ENCODE measurements around the gene LRMDA.
"Not testable (repeated sequence)": the region's sequence is repeated elsewhere in the genome, so short reads cannot be mapped to it uniquely, and the experiment has no call there.

Gene LRMDA

GRCh38 chr10:75755528-75755927, 324.1 kb downstream of the LRMDA start:
- Histone ChIP-seq H3K36me3 (ENCODE audit: control insufficient read depth, insufficient read depth, low read length) (no peaks in the 10 kb centered on the region), H3K4me3 (ENCODE audit: low read length) (no peak overlapping the region), H3K27ac (ENCODE audit: low read length) (no peak overlapping the region), H3K9me3 (ENCODE audit: control insufficient read depth, insufficient read depth, low read length) (no peaks in the 10 kb centered on the region), H3K4me1 (ENCODE audit: control insufficient read depth, insufficient read depth, low read length) (0 out of 2 replicates have a peak, but pooled peaks cover 1% of the 10 kb centered on the region), H3K27me3 (ENCODE audit: control insufficient read depth, insufficient read depth, low read length) (no peaks in the 10 kb centered on the region)
- no peak for DNase-seq (ENCODE audit: low read depth, low spot score)
- WGBS (ENCODE audit: insufficient coverage, insufficient read length): no CpG with 5 or more reads among the region's 6 CpGs

DNA sequence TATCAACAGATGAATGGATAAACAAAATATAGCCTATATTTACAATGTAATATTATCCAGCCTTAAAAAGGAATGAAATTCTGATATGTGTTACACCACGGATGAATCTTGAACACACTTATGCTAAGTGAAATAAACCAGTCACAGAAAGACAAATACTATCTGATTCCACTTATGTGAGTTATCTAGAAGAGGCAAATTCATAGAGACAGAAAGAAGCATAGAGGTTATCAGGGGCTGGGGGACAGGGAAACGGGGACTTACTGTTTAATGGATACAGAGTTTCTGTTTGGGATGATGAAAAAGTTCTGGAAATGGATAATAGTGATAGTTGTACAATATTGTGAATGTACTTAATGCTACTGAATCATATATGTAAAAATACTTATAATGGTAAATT, 329.9 kb downstream of the LRMDA start:
- no peak overlapping the region for H3K27ac ChIP-seq (ENCODE audit: low read length)
- no peaks in the 10 kb centered on the region for H3K9me3 ChIP-seq (ENCODE audit: control insufficient read depth, insufficient read depth, low read length)
- no CpG with 5 or more reads among the region's 2 CpGs for WGBS (ENCODE audit: insufficient coverage, insufficient read length)
- H3K27me3 ChIP-seq (ENCODE audit: control insufficient read depth, insufficient read depth, low read length): no peaks in the 10 kb centered on the region
- H3K4me1 ChIP-seq (ENCODE audit: control insufficient read depth, insufficient read depth, low read length): peaks cover 1% of the 10 kb centered on the region; the same call in 1 of the 2 replicates
- DNase-seq (ENCODE audit: low read depth, low spot score): no peak
- no peaks in the 10 kb centered on the region for H3K36me3 ChIP-seq (ENCODE audit: control insufficient read depth, insufficient read depth, low read length)
- no peak overlapping the region for H3K4me3 ChIP-seq (ENCODE audit: low read length)

- no peak overlapping the region for H3K27ac ChIP-seq (ENCODE audit: low read length)
- H3K4me1 ChIP-seq (ENCODE audit: control insufficient read depth, insufficient read depth, low read length): peaks cover 1% of the 10 kb centered on the region; the same call in 1 of the 2 replicates
- no peaks in the 10 kb centered on the region for H3K27me3 ChIP-seq (ENCODE audit: control insufficient read depth, insufficient read depth, low read length)
- DNase-seq (ENCODE audit: low read depth, low spot score): no peak
- no peaks in the 10 kb centered on the region for H3K9me3 ChIP-seq (ENCODE audit: control insufficient read depth, insufficient read depth, low read length)
- no CpG with 5 or more reads among the region's 2 CpGs for WGBS (ENCODE audit: insufficient coverage, insufficient read length)
- no peaks in the 10 kb centered on the region for H3K36me3 ChIP-seq (ENCODE audit: control insufficient read depth, insufficient read depth, low read length)
- no peak overlapping the region for H3K4me3 ChIP-seq (ENCODE audit: low read length)
Observed at GRCh38 chr10:75762431-75762802, 331.0 kb downstream of the LRMDA start.

GRCh38 chr10:75763652-75764051, 332.2 kb downstream of the LRMDA start:
- Histone ChIP-seq H3K4me3 (ENCODE audit: low read length) (no peak overlapping the region), H3K27ac (ENCODE audit: low read length) (no peak overlapping the region), H3K27me3 (ENCODE audit: control insufficient read depth, insufficient read depth, low read length) (no peaks in the 10 kb centered on the region)

DNA sequence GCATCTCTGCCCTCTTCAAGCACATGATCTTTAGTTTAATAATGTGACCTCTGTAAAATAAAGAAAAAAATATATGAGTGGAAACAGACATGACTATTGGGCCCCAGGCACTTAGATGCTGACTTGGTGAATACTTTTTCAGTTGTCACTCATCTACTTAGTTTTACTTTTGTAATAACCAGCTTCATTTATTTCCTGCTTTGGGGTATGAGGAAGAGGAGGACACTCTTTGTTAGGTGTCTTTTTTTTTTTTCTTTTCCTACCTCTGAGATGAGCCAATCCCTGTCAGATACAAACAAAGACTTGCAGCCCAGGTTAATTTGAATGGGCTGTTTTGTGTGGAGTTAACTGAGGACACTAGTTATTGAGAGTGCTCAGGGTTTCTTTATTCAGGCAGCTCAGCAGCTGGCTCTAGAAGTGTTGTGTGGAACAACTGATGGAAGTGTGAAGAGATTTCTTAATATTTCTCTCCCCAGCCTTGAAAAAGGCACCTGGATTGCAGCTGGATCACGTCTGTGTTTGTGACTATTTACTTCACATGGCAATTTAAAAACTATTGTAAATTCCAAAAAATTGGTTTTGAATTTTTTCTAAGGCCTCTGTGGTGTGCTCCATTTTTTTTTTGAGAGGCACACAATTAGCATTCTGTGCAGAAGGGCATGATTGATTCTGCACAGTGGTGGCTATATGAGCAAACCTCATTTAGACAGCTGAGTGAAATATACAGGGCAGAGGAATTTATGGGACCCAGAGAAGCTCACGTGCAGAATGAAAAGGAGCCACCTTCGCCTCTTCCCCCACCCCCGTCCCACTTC, 333.8 kb downstream of the LRMDA start:
- Histone ChIP-seq H3K4me3 (ENCODE audit: low read length) (no peak overlapping the region), H3K27ac (ENCODE audit: low read length) (no peak overlapping the region), H3K36me3 (ENCODE audit: control insufficient read depth, insufficient read depth, low read length) (no peaks in the 10 kb centered on the region), H3K27me3 (ENCODE audit: control insufficient read depth, insufficient read depth, low read length) (no peaks in the 10 kb centered on the region), H3K9me3 (ENCODE audit: control insufficient read depth, insufficient read depth, low read length) (no peaks in the 10 kb centered on the region), H3K4me1 (ENCODE audit: control insufficient read depth, insufficient read depth, low read length) (no peaks in the 10 kb centered on the region; the same call in 1 of the 2 replicates)
- no peak for DNase-seq (ENCODE audit: low read depth, low spot score)
- no CpG with 5 or more reads among the region's 4 CpGs for WGBS (ENCODE audit: insufficient coverage, insufficient read length)

More at GRCh38 chr10:75763652-75764051, 332.2 kb downstream of the LRMDA start:
- Histone ChIP-seq H3K4me1 (ENCODE audit: control insufficient read depth, insufficient read depth, low read length) (no peaks in the 10 kb centered on the region; the same call in 1 of the 2 replicates), H3K36me3 (ENCODE audit: control insufficient read depth, insufficient read depth, low read length) (no peaks in the 10 kb centered on the region), H3K9me3 (ENCODE audit: control insufficient read depth, insufficient read depth, low read length) (no peaks in the 10 kb centered on the region)
- DNase-seq (ENCODE audit: low read depth, low spot score): no peak
- WGBS (ENCODE audit: insufficient coverage, insufficient read length): no CpG with 5 or more reads among the region's 3 CpGs

- Histone ChIP-seq H3K27me3 (ENCODE audit: control insufficient read depth, insufficient read depth, low read length) (no peaks in the 10 kb centered on the region), H3K4me1 (ENCODE audit: control insufficient read depth, insufficient read depth, low read length) (no peaks in the 10 kb centered on the region; the same call in 1 of the 2 replicates), H3K9me3 (ENCODE audit: control insufficient read depth, insufficient read depth, low read length) (no peaks in the 10 kb centered on the region), H3K36me3 (ENCODE audit: control insufficient read depth, insufficient read depth, low read length) (no peaks in the 10 kb centered on the region), H3K4me3 (ENCODE audit: low read length) (no peak overlapping the region), H3K27ac (ENCODE audit: low read length) (no peak overlapping the region)
- WGBS (ENCODE audit: insufficient coverage, insufficient read length): no CpG with 5 or more reads among the region's 5 CpGs
- DNase-seq (ENCODE audit: low read depth, low spot score): no peak
Observed at GRCh38 chr10:75765789-75766096, 334.3 kb downstream of the LRMDA start.

GRCh38 chr10:75766106-75766505, 334.7 kb downstream of the LRMDA start:
- H3K27ac ChIP-seq (ENCODE audit: low read length): no peak overlapping the region
- H3K36me3 ChIP-seq (ENCODE audit: control insufficient read depth, insufficient read depth, low read length): no peaks in the 10 kb centered on the region
- no peak overlapping the region for H3K4me3 ChIP-seq (ENCODE audit: low read length)
- no peaks in the 10 kb centered on the region for H3K27me3 ChIP-seq (ENCODE audit: control insufficient read depth, insufficient read depth, low read length)
- no peaks in the 10 kb centered on the region for H3K9me3 ChIP-seq (ENCODE audit: control insufficient read depth, insufficient read depth, low read length)
- DNase-seq (ENCODE audit: low read depth, low spot score): no peak
- H3K4me1 ChIP-seq (ENCODE audit: control insufficient read depth, insufficient read depth, low read length): no peaks in the 10 kb centered on the region; the same call in 1 of the 2 replicates

DNA sequence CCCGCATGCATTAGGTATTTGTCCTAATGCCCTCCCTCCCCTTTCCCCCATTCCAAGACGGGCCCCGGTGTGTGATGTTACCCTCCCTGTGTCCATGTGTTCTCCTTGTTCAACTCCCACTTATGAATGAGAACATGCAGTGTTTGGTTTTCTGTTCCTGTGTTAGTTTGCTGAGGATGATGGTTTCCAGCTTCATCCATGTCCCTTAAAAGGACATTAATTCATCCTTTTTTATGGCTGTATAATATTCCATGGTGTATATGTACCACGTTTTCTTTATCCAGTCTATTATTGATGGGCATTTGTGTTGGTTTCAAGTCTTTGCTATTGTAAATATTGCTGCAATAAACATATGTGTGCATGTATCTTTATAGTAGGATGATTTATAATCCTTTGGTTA, 335.3 kb downstream of the LRMDA start:
- not testable (repeated sequence) for H3K9me3 ChIP-seq (ENCODE audit: control insufficient read depth, insufficient read depth, low read length); DNase-seq (ENCODE audit: low read depth, low spot score); H3K4me3 ChIP-seq (ENCODE audit: low read length); H3K36me3 ChIP-seq (ENCODE audit: control insufficient read depth, insufficient read depth, low read length); H3K27ac ChIP-seq (ENCODE audit: low read length); H3K4me1 ChIP-seq (ENCODE audit: control insufficient read depth, insufficient read depth, low read length); H3K27me3 ChIP-seq (ENCODE audit: control insufficient read depth, insufficient read depth, low read length)
- WGBS (ENCODE audit: insufficient coverage, insufficient read length): no CpG with 5 or more reads among the region's 4 CpGs

DNA sequence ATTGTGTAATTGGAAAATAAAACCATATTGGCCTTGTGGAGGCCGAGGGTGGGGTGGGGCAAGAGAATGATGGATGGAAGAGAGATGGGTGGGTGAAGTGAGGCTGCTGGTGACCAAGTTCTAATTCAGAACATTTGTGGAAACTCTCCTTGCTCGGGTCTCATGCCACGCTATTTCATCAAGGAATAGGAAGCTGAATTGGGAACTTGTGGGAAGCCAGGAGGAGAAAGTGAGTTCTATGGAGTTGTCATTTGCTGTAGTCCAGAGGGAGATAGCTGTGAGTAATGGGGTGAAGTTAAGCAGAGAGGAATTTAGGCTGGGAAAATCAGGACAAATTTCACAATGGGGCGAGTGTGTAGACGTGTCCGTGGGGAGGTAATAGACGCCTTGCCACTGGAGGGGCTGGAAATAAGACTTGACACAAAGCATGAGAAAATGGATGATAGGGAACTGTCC, 339.2 kb downstream of the LRMDA start:
- Histone ChIP-seq H3K9me3 (ENCODE audit: control insufficient read depth, insufficient read depth, low read length) (no peaks in the 10 kb centered on the region), H3K27me3 (ENCODE audit: control insufficient read depth, insufficient read depth, low read length) (no peaks in the 10 kb centered on the region), H3K36me3 (ENCODE audit: control insufficient read depth, insufficient read depth, low read length) (no peaks in the 10 kb centered on the region), H3K4me1 (ENCODE audit: control insufficient read depth, insufficient read depth, low read length) (no peaks in the 10 kb centered on the region; the same call in 1 of the 2 replicates), H3K4me3 (ENCODE audit: low read length) (no peak overlapping the region), H3K27ac (ENCODE audit: low read length) (no peak overlapping the region)
- no CpG with 5 or more reads among the region's 7 CpGs for whole genome bisulfite sequencing (ENCODE audit: insufficient coverage, insufficient read length)
- no peak for DNase-seq (ENCODE audit: low read depth, low spot score)

- no peak for DNase-seq (ENCODE audit: low read depth, low spot score)
- no peaks in the 10 kb centered on the region for H3K36me3 ChIP-seq (ENCODE audit: control insufficient read depth, insufficient read depth, low read length)
- no peaks in the 10 kb centered on the region for H3K27me3 ChIP-seq (ENCODE audit: control insufficient read depth, insufficient read depth, low read length)
- H3K4me3 ChIP-seq (ENCODE audit: low read length): no peak overlapping the region
- H3K9me3 ChIP-seq (ENCODE audit: control insufficient read depth, insufficient read depth, low read length): no peaks in the 10 kb centered on the region
- no CpG with 5 or more reads among the region's 1 CpG for WGBS (ENCODE audit: insufficient coverage, insufficient read length)
- no peak overlapping the region for H3K27ac ChIP-seq (ENCODE audit: low read length)
- no peaks in the 10 kb centered on the region for H3K4me1 ChIP-seq (ENCODE audit: control insufficient read depth, insufficient read depth, low read length)
Observed at GRCh38 chr10:75771606-75772005, 340.2 kb downstream of the LRMDA start.

All from iPS DF 6.9 (cell line).